Osteoblast (primary cell): ENCODE measurements around the gene MYRFL. TPM values are rescaled to one million over a fixed set of nuclear protein-coding genes. Genes with fewer than 3 reads are reported as not detected.
A peak's percentile ranks its signal among the peaks of the same experiment; 100 is the strongest.

Source experiments
- DNase-seq: peaks from one replicate; pipeline ENCODE4 v3.0.0; 2011; ENCODE audit warnings: low spot score, mixed read lengths; ENCODE audit not compliant: insufficient read length; ENCODE audit errors: missing footprints
- H2AFZ ChIP-seq: 2 replicates; pipeline ENCODE4 v1.6.0; 2011; ENCODE audit warnings: mild to moderate bottlenecking, low read length
- H3K27ac ChIP-seq: 2 replicates; pipeline ENCODE4 v1.5.1; 2011; ENCODE audit warnings: mild to moderate bottlenecking, low read depth, low read length, moderate library complexity
- H3K27me3 ChIP-seq: 2 replicates; pipeline ENCODE4 v1.6.0; 2012; ENCODE audit warnings: mild to moderate bottlenecking, control low read depth, inconsistent platforms, low read length, moderate library complexity; ENCODE audit not compliant: insufficient read depth
- H3K36me3 ChIP-seq: 2 replicates; pipeline ENCODE4 v1.5.1; 2011; ENCODE audit warnings: mild to moderate bottlenecking, low read length, control low read depth, moderate library complexity; ENCODE audit not compliant: insufficient read depth
- H3K4me1 ChIP-seq: 2 replicates; pipeline ENCODE4 v1.5.1; 2011; ENCODE audit warnings: mild to moderate bottlenecking, low read length, control low read depth, moderate library complexity; ENCODE audit not compliant: insufficient read depth
- H3K4me2 ChIP-seq: 2 replicates; pipeline ENCODE4 v1.6.0; 2011; ENCODE audit warnings: mild to moderate bottlenecking, low read length; ENCODE audit not compliant: insufficient read depth
- H3K4me3 ChIP-seq: fragments of 200-600 bp; sonication (generic); 3 replicates; pipeline ENCODE4 v1.5.1; 2012; ENCODE audit warnings: mild to moderate bottlenecking, low read length, inconsistent platforms; ENCODE audit not compliant: insufficient read depth
- H3K79me2 ChIP-seq: 2 replicates; pipeline ENCODE4 v1.6.0; 2012; ENCODE audit warnings: mild to moderate bottlenecking, low read length, control low read depth, inconsistent platforms; ENCODE audit not compliant: insufficient read depth
- H3K9me3 ChIP-seq: 2 replicates; pipeline ENCODE4 v1.5.1; 2011; ENCODE audit warnings: low read depth, low read length, control low read depth
- H4K20me1 ChIP-seq: 2 replicates; pipeline ENCODE4 v1.6.0; 2012; ENCODE audit warnings: mild to moderate bottlenecking, low read length, control low read depth; ENCODE audit not compliant: insufficient read depth
- CTCF ChIP-seq: IDR thresholded peaks from 2 replicates; pipeline ENCODE4 v1.5.1; 2011; ENCODE audit warnings: mild to moderate bottlenecking, low read depth, low read length, moderate library complexity; ENCODE audit errors: extremely low read depth
- total RNA-seq: library from RNA; depleted of rRNA; stranded (reverse); fragments of >200 nt; gene quantifications from 2 replicates; pipeline ENCODE4 v1.2.3, GENCODE V29; 2012

The MYRFL gene
- total RNA-seq, 1 donor, result not detected

DNA sequence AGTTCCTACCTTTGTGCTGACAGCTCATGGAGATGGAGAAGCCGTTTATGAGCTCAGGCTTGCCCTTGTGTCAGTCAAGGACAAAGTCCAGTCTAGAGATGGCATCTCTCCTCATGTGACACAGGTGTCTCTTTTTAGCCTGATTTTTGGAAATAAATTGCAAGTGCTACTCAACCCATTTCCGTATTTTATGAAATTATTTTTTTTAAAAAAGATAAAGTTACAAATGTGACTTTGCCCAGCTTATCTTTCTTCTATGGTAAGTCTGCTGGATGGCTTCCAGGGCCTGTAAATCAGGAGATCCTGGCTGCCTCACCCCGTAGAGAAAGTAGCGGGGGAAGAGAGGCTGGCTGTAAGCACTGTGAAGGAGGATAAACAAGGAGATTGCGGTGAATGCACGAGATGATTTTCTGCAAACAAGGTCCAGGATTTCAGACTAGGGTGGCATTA, 169.7 kb downstream of the MYRFL start:
- Histone ChIP-seq H3K79me2 (no peaks in the 10 kb centered on the region), H3K4me3 (no peak overlapping the region), H3K27ac (no peak overlapping the region), H3K36me3 (no peaks in the 10 kb centered on the region), H3K4me2 (no peak overlapping the region), H4K20me1 (no peaks in the 10 kb centered on the region), H3K9me3 (no peaks in the 10 kb centered on the region), H2AFZ (no peak overlapping the region), H3K27me3 (no peaks in the 10 kb centered on the region), H3K4me1 (peaks cover 3% of the 10 kb centered on the region)
- no peak for TF ChIP-seq CTCF
- no peak for DNase-seq

GRCh38 chr12:69996241-69996640, 171.2 kb downstream of the MYRFL start:
- no peak for TF ChIP-seq CTCF
- Histone ChIP-seq H3K4me2 (no peak overlapping the region), H3K27ac (no peak overlapping the region), H3K4me3 (no peak overlapping the region), H2AFZ (no peak overlapping the region), H3K27me3 (no peaks in the 10 kb centered on the region), H3K4me1 (peaks cover 3% of the 10 kb centered on the region), H3K79me2 (no peaks in the 10 kb centered on the region), H4K20me1 (no peaks in the 10 kb centered on the region), H3K9me3 (no peaks in the 10 kb centered on the region), H3K36me3 (no peaks in the 10 kb centered on the region)
- peak; percentile 86 for DNase-seq

- Histone ChIP-seq H3K27ac (no peak overlapping the region), H3K9me3 (no peaks in the 10 kb centered on the region), H3K36me3 (no peaks in the 10 kb centered on the region), H2AFZ (no peak overlapping the region), H4K20me1 (no peaks in the 10 kb centered on the region), H3K79me2 (no peaks in the 10 kb centered on the region), H3K4me3 (no peak overlapping the region), H3K27me3 (no peaks in the 10 kb centered on the region), H3K4me1 (peaks cover 3% of the 10 kb centered on the region), H3K4me2 (no peak overlapping the region)
- DNase-seq, result no peak
- no peak for TF ChIP-seq CTCF
These were observed 171.7 kb downstream of the MYRFL start for GRCh38 chr12:69996722-69997121.

DNA sequence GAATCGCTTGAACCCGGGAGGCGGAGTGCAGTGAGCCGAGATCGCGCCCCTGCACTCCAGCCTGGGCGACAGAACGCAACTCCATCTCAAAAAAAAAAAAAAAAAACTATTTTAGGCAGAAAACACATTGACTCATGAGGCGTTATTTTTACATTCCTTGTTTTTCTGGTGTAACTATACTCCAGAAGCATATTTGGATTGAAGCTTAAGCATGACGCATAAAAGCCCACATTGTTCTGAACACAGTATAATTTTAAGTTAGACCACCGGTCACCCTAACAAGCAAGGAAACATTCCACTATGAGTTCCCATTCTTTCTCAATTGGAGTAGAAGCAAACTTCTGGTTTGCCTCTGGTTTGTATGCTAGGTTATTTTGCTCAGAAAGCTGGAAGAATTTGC, 173.0 kb downstream of the MYRFL start:
- H3K27me3 ChIP-seq, result no peaks in the 10 kb centered on the region
- H2AFZ ChIP-seq, result peak overlapping the region; percentile 62
- no peaks in the 10 kb centered on the region for H3K79me2 ChIP-seq
- H3K27ac ChIP-seq, result no peak overlapping the region
- peak overlapping the region; percentile 57 for H3K4me2 ChIP-seq
- DNase-seq, result peak; percentile 77
- no peak for TF ChIP-seq CTCF
- no peaks in the 10 kb centered on the region for H3K9me3 ChIP-seq
- H3K36me3 ChIP-seq, result no peaks in the 10 kb centered on the region
- no peaks in the 10 kb centered on the region for H4K20me1 ChIP-seq
- H3K4me3 ChIP-seq, result peak overlapping the region; percentile 38
- peaks cover 3% of the 10 kb centered on the region for H3K4me1 ChIP-seq
